HL-60 (cell line): ENCODE results near the gene BRINP3.

Source experiments
- POLR2AphosphoS5 ChIP-seq: IDR thresholded peaks from 2 replicates; pipeline ENCODE4 v1.6.1; 2012; ENCODE audit warnings: low read depth
- TF ChIP-seq, protein P1 (sequence below): IDR thresholded peaks from one replicate; pipeline ENCODE4 v1.5.1; 2011; ENCODE audit warnings: low read length, control low read depth, inconsistent platforms; ENCODE audit not compliant: insufficient read depth
- TF ChIP-seq, protein P2 (sequence below): IDR thresholded peaks from 2 replicates; pipeline ENCODE4 v1.6.1; 2012; ENCODE audit warnings: low read depth; ENCODE audit not compliant: insufficient replicate concordance

DNA sequence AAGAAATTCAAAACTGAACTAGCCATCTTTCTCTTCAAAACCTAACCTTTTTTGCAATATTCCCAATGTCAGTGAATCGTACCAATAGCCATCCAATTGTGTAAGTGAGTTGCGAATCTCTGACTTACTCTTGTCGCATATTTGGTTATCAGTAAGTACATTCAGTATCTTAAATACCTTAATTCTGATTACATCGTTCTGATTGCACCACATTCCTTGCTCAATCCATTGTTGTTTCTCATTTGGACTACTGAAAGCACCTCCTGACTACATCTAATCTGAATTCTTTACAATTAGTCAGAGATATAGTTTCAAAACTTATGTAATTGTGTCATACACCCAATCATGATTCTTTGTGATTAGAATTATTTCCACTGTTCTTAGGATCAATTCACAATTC lies 16.8 kb upstream of the BRINP3 start:
- TF ChIP-seq, protein P1, sequence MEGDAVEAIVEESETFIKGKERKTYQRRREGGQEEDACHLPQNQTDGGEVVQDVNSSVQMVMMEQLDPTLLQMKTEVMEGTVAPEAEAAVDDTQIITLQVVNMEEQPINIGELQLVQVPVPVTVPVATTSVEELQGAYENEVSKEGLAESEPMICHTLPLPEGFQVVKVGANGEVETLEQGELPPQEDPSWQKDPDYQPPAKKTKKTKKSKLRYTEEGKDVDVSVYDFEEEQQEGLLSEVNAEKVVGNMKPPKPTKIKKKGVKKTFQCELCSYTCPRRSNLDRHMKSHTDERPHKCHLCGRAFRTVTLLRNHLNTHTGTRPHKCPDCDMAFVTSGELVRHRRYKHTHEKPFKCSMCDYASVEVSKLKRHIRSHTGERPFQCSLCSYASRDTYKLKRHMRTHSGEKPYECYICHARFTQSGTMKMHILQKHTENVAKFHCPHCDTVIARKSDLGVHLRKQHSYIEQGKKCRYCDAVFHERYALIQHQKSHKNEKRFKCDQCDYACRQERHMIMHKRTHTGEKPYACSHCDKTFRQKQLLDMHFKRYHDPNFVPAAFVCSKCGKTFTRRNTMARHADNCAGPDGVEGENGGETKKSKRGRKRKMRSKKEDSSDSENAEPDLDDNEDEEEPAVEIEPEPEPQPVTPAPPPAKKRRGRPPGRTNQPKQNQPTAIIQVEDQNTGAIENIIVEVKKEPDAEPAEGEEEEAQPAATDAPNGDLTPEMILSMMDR, result no peak
- no peak for TF ChIP-seq POLR2AphosphoS5
- TF ChIP-seq, protein P2, sequence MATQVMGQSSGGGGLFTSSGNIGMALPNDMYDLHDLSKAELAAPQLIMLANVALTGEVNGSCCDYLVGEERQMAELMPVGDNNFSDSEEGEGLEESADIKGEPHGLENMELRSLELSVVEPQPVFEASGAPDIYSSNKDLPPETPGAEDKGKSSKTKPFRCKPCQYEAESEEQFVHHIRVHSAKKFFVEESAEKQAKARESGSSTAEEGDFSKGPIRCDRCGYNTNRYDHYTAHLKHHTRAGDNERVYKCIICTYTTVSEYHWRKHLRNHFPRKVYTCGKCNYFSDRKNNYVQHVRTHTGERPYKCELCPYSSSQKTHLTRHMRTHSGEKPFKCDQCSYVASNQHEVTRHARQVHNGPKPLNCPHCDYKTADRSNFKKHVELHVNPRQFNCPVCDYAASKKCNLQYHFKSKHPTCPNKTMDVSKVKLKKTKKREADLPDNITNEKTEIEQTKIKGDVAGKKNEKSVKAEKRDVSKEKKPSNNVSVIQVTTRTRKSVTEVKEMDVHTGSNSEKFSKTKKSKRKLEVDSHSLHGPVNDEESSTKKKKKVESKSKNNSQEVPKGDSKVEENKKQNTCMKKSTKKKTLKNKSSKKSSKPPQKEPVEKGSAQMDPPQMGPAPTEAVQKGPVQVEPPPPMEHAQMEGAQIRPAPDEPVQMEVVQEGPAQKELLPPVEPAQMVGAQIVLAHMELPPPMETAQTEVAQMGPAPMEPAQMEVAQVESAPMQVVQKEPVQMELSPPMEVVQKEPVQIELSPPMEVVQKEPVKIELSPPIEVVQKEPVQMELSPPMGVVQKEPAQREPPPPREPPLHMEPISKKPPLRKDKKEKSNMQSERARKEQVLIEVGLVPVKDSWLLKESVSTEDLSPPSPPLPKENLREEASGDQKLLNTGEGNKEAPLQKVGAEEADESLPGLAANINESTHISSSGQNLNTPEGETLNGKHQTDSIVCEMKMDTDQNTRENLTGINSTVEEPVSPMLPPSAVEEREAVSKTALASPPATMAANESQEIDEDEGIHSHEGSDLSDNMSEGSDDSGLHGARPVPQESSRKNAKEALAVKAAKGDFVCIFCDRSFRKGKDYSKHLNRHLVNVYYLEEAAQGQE, result no peak
